SH-SY5Y (cell line): ENCODE measurements around the gene PDILT.

Experiments
- GATA2 ChIP-seq: IDR thresholded peaks from 2 replicates; pipeline ENCODE4 v1.6.1; 2011; ENCODE audit warnings: mild to moderate bottlenecking, low read depth, low read length
- GATA3 ChIP-seq: IDR thresholded peaks from 2 replicates; pipeline ENCODE4 v1.6.1; 2011; ENCODE audit warnings: low read depth, mild to moderate bottlenecking, low read length, moderate library complexity

PDILT gene

DNA sequence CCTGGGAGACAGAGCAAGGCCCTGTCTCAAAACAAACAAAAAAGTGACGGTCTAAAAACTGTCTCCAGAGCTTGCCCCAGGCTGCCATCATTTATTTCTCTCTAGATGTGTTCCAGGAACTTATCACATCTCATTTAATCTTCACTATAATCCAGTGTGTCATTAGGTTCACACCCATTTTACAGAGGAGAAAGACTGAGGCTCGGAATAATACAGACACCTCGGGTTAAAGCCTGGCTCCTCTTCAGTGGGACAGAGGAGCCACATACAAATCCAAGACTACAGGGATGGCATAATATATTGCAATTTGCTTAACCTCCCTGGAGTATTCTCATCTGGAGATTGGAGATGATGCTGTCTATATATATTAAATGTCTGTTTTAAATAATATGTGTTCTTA is 5.9 kb downstream of the PDILT start:
- TF ChIP-seq GATA2 (no peak), GATA3 (no peak)

GRCh38 chr16:20397468-20398074 is 7.0 kb downstream of the PDILT start:
- TF ChIP-seq GATA3, result no peak
- TF ChIP-seq GATA2, result no peak

- TF ChIP-seq GATA3, result no peak
- TF ChIP-seq GATA2, result no peak
These were observed 7.6 kb downstream of the PDILT start for GRCh38 chr16:20396846-20397467.

DNA sequence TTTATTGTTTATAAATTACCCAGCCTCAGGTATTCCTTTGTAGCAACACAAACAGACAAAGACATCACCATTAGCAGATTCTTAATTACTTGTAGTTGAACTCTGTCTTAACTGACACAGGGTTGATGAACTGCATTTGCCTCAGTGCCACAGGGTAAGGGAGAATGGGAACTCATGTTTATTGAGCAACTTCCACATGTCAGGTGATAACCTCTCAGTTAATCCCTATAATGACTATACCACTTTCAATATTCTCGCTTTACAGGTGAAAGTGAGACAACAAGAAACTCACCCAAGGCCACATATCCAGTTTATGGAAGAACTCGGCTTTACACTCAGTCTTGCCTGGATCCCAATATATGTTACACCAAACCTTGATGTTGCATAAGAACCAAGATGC is 8.6 kb downstream of the PDILT start:
- TF ChIP-seq GATA3, result no peak

DNA sequence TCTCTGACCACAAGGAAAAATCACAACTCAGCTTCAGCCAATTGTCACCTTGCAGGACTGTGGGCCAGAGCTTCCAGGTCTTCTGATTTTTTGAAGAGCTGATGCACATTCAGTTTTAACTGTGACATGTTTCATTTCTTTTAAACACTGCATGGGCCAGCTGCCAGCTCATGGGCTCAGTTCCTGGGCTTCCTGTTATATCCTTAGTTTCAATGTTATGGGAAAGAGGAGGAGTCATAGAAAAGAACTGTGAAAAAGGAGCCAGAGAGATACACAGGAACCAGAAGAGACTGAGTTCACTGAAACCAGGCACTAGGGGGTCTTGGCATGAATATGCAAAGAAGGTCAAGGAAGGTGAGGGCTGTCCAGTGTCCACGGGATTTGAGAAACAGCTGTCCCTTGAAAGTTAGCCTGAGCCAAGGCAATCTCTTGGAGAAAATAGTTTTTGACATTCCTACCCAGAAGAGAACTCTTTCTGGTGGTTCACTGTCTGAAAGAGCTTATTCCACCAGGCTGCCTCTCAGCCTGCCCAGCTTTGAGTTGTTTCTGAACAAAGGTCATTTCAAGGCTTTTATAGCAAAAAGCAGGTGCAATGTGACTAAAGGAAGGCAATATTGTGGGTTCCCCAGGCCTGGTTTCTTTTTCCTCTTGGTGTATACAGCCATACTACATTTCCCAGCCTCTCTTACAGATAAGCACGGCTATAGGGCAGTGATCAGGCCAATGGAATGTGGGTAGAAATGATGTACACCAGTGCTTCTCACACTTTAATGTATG is 10.5 kb downstream of the PDILT start:
- TF ChIP-seq GATA3 (no peak), GATA2 (no peak)

DNA sequence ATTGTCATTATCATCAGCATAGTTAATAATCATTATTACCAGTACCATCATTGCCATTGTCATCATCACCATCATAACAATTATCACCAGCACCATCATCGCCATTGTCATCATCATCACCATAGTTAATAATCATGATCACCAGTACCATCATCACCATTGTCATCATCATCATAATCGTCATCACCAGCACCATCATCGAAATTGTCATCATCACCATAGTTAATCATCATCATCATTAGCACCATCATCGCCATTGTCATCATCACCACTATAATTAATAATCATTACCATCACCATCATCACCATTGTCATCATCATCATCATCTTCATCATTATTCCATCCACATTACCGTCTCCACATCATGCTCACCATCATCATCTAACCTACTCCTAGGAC is 13.5 kb downstream of the PDILT start:
- TF ChIP-seq GATA3 (no peak), GATA2 (no peak)

DNA sequence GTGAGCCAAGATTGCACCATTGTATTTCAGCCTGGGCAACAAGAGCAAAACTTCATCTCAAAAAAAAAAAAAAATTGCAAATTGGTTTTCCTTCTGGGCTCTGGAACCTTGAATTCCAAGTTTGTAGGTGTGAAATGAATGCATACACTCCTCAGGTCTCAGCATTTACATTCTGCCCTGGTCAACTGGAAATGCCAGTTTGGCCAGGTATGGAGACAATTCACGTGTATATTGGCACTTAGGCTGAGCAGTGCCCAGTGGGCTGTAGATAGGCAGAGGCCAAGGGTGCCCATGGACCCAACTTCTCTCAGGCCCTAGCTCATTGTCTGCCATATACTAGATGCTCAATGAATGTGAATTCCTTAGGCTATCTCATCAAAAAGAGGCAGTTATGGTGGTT is 15.7 kb downstream of the PDILT start:
- TF ChIP-seq GATA3 (no peak), GATA2 (no peak)

DNA sequence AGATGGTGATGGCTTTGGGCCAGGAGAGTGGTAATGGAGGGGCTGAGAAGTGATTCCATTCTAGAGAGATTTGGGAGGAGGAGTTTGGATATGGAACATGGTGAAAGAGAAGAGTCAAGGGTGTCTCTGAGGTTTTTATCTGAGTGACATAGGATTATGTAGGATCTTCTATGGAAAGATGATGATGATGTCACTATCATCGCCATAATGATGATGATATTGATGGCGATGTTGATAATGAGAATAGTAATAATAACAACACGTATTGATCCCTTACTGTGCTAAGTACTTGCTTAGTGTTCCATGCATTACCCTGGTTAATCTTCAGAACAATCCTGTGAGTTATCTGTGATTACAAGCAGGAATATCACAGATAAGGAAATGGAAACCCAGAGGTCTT is 16.6 kb downstream of the PDILT start:
- TF ChIP-seq GATA3, result no peak
- TF ChIP-seq GATA2, result no peak

DNA sequence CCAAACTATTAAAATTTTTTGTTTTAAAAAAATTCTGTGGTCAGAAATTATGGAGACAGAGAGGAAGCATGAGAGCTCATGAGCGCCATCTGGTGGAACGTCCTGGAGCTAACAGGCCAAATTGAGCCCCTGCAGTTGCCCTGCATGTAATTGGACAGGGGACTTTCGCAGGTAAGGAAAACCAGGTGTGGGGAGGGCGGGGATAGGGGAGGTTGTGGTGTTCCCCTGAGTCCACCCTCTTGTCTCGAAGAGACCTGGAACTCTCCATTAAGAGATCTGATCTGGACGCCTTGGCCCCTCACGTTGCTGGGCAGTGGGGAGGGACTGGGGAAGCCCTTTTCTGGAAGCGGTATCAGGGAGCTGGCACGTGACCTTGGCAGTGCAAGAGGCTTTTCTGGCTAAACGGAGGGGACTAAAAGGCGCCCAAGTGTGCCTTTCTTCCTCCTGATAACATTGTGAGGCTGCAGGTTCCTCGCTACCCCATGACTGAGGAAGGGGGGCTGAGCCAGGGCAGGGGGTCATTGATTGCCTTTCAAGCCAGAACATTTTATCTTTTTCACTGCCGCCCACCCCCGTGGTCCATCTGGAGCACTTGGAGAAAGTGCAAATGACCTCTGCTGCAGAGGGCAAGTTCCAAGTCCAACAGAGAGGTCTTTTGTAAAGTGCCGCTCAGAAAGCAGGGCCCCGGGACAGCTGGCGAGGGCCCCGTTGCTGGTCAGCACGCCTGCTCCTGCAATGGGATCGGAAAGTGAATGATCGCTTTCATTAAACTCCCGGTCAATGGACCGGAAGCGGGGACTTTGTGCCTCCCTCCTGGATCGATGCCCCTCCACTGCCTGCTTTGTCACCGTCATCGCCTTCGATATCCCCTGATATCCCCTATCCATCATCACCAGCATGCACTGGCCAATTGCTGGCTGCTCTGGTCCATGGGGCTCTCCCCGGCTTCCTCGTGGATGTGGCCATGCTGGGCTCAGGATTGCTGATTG is 18.4 kb downstream of the PDILT start:
- TF ChIP-seq GATA2, result no peak

- TF ChIP-seq GATA3 (no peak), GATA2 (no peak)
These were observed 21.2 kb downstream of the PDILT start for GRCh38 chr16:20383106-20384029.

- TF ChIP-seq GATA3 (no peak), GATA2 (no peak)
These were observed 22.2 kb downstream of the PDILT start for GRCh38 chr16:20382202-20382948.

DNA sequence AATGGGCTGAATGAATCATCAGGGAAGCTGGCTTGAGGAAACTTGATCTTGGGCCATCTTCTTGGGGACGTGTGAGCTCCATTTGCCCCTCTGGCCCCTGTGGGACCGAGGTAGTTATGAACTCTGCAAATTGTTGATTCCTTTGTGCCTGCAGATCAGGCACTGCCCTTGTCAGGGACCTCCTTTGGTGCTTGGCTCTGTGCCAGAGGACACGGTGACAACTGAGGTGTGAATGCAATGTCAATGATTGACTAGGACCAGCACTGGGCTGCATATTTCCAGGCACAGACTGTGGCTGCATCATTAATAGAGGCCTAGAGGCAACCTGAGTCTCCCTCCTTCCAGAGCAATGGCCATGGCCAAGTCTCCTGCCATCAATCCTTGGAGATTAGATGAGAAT is 23.8 kb downstream of the PDILT start:
- no peak for TF ChIP-seq GATA2
- TF ChIP-seq GATA3, result no peak
